Neural crest cell (in vitro differentiated cells): ENCODE data around the gene RPL27A. TPM values are rescaled to one million over a fixed set of nuclear protein-coding genes. Genes with fewer than 3 reads are reported as not detected.

Experiments used
- DNase-seq: peaks from one replicate; pipeline ENCODE4 v3.0.0; 2021; ENCODE audit warnings: low read depth, mixed read lengths, low spot score
- H3K27ac Mint-ChIP-seq: one replicate; pipeline ENCODE4 v1.8.0; 2021; ENCODE audit warnings: mild to moderate bottlenecking, mixed read lengths; ENCODE audit not compliant: unreplicated experiment
- H3K27me3 Mint-ChIP-seq: 2 replicates; pipeline ENCODE4 v1.8.0; 2021; ENCODE audit warnings: low read depth, mild to moderate bottlenecking, mixed read lengths
- H3K36me3 Mint-ChIP-seq: 2 replicates; pipeline ENCODE4 v1.8.0; 2021; ENCODE audit warnings: low read depth, mild to moderate bottlenecking, mixed read lengths
- H3K4me1 Mint-ChIP-seq: 2 replicates; pipeline ENCODE4 v1.8.0; 2021; ENCODE audit warnings: mixed read lengths
- H3K4me3 Mint-ChIP-seq: one replicate; pipeline ENCODE4 v1.8.0; 2021; ENCODE audit warnings: mild to moderate bottlenecking, mixed read lengths
- H3K9me3 Mint-ChIP-seq: 2 replicates; pipeline ENCODE4 v1.8.0; 2021; ENCODE audit warnings: mixed read lengths
- total RNA-seq: library from RNA; stranded (reverse); gene quantifications from 2 replicates; pipeline ENCODE4 v1.2.1, GENCODE V29; 2021
- TF ChIP-seq, protein P1 (sequence below): fragments of 200-600 bp; sonication (generic); conservative IDR thresholded peaks from 2 replicates; pipeline ENCODE4 v1.5.0; 2021; ENCODE audit warnings: antibody characterized with exemption, mild to moderate bottlenecking

The RPL27A gene
- total RNA-seq, 1 donor from 2014 or later, result 711 TPM

DNA sequence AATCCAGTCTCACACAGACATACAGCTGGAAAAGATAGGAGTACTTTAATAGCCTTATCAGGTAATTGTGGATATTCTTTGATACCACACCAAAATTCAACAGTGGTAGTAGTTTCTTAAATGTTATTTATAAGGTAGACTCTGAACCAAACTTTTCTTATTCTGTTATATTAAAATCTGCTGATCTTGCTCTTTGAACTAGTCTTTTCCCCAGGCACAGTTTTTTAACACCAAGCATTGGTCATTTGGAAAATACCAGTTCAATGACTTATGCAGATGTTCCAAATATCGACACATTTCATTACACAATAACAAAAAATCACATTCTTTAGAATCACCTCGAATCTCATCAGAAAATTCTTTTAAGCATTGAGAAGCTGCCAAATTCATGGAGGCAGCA, 7.7 kb upstream of the RPL27A start:
- Mint-ChIP-seq H3K9me3 (no peaks in the 10 kb centered on the region), H3K27me3 (no peaks in the 10 kb centered on the region), H3K36me3 (peaks cover under 1% of the 10 kb centered on the region), H3K27ac (no peak overlapping the region), H3K4me3 (no peak overlapping the region), H3K4me1 (peaks cover 32% of the 10 kb centered on the region)
- TF ChIP-seq, protein P1, sequence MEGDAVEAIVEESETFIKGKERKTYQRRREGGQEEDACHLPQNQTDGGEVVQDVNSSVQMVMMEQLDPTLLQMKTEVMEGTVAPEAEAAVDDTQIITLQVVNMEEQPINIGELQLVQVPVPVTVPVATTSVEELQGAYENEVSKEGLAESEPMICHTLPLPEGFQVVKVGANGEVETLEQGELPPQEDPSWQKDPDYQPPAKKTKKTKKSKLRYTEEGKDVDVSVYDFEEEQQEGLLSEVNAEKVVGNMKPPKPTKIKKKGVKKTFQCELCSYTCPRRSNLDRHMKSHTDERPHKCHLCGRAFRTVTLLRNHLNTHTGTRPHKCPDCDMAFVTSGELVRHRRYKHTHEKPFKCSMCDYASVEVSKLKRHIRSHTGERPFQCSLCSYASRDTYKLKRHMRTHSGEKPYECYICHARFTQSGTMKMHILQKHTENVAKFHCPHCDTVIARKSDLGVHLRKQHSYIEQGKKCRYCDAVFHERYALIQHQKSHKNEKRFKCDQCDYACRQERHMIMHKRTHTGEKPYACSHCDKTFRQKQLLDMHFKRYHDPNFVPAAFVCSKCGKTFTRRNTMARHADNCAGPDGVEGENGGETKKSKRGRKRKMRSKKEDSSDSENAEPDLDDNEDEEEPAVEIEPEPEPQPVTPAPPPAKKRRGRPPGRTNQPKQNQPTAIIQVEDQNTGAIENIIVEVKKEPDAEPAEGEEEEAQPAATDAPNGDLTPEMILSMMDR, result no peak
- DNase-seq, result no peak

DNA sequence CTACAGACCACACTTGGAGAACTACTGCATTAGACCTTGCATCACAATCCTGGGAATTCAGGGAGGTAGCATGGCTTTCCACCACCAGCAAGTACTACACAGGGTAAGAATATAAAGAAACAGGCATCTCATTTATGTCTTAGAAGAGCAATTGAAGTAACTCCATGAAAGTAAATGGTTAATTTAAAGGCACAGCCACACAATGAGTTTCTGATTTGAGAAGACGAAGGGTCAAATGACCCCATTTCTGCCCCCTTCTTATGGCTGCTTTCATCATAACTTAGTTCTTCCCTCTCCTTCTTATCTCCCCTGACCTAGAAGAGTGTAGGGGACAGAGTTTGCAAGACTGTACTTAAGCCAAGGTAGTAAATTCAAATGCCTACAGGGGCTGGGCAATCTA, 6.1 kb upstream of the RPL27A start:
- peak overlapping the region; percentile 11 for H3K4me3 Mint-ChIP-seq
- peaks cover 10% of the 10 kb centered on the region for H3K36me3 Mint-ChIP-seq
- TF ChIP-seq, protein P1, result no peak

DNA sequence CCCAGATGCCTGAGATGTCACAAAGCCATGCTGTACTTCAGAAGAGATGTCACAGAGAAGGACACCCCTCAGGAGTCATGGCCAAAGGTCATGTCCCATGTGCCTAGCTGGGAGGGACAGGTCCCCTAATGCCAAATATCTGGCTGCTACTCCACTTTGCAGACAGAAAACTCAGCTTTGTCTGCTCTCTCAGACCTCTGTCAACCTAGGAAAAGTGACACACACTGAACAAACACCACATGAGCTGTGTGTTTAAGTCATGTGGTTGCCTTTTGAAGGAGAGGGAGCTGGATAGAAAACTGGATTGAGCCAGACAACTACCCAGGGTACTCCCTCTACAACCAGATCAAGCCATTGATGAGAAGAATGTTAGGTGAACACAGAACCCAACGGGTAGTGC, 3.6 kb upstream of the RPL27A start:
- TF ChIP-seq, protein P1, result no peak
- peaks cover 6% of the 10 kb centered on the region for H3K9me3 Mint-ChIP-seq
- H3K4me3 Mint-ChIP-seq, result peak overlapping the region; percentile 75
- peaks cover 44% of the 10 kb centered on the region for H3K4me1 Mint-ChIP-seq
- peaks cover 2% of the 10 kb centered on the region for H3K27me3 Mint-ChIP-seq
- no peak overlapping the region for H3K27ac Mint-ChIP-seq
- peaks cover 16% of the 10 kb centered on the region for H3K36me3 Mint-ChIP-seq
- DNase-seq, result no peak

More for the DNA sequence above, 6.1 kb upstream of the RPL27A start:
- H3K4me1 Mint-ChIP-seq, result peaks cover 37% of the 10 kb centered on the region
- DNase-seq, result no peak
- H3K27ac Mint-ChIP-seq, result no peak overlapping the region
- H3K9me3 Mint-ChIP-seq, result peaks cover 6% of the 10 kb centered on the region
- no peaks in the 10 kb centered on the region for H3K27me3 Mint-ChIP-seq

DNA sequence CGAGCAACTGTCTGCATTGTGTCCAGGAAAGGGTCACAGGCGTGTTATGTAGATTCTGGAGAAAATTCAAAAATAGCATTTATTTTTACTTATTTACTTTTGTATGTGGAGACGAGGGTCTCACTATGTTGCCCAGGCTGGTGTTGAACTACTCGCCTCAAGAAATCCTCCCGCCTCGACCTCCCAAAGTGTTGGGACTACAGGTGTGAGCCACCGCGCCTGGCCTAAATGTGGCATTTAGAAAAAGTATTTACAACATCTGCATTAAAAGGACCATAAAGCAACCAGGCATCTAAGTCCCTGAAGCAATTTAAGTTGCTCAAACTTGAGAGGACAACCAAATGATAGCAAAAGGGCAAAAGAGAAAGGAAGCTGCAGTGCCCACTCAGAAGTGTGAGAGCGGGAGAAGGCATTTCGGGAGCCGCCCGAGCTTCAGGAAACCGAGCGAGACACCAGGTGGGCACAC, 722 bp upstream of the RPL27A start:
- H3K27me3 Mint-ChIP-seq, result peaks cover 2% of the 10 kb centered on the region
- no peak for DNase-seq
- peaks cover 6% of the 10 kb centered on the region for H3K9me3 Mint-ChIP-seq
- peak overlapping the region; percentile 97 for H3K27ac Mint-ChIP-seq
- peaks cover 54% of the 10 kb centered on the region for H3K4me1 Mint-ChIP-seq
- peaks cover 33% of the 10 kb centered on the region for H3K36me3 Mint-ChIP-seq
- TF ChIP-seq, protein P1, result no peak
- H3K4me3 Mint-ChIP-seq, result peak overlapping the region; percentile 99

DNA sequence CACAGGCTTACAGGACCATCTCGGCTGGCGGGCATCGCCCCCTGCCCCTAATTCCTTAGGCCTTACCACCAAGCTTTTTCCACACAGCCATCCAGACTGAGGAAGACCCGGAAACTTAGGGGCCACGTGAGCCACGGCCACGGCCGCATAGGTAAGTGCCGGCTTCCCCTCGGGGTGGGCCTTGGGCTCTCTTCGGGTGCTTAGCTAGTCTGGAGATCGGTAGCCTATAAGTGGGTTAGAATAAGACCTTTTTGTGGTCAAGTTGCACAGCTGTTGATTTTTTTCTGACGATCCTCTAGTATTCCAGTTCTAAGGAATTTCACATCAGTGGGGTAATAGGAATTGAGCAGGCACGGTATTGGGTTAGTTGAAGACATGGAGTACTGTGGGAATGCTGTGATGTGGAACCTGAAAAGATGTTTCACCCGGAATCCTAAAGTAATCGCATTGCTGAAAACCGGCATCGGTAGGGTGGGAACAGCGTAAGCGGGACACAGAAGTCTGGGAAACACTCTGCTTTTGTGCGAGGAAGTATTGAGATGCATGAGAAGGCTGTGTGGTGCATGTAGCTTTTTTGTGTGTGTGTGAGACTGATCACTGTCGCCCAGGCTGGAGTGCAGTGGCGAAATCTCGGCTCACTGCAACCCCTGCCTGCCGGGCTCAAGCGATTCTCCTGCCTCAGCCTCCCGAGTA, 669 bp downstream of the RPL27A start:
- H3K4me1 Mint-ChIP-seq, result peaks cover 58% of the 10 kb centered on the region
- H3K27me3 Mint-ChIP-seq, result peaks cover 5% of the 10 kb centered on the region
- peaks cover 38% of the 10 kb centered on the region for H3K36me3 Mint-ChIP-seq
- no peak for DNase-seq
- peak overlapping the region; percentile 97 for H3K27ac Mint-ChIP-seq
- H3K9me3 Mint-ChIP-seq, result peaks cover 6% of the 10 kb centered on the region
- H3K4me3 Mint-ChIP-seq, result peak overlapping the region; percentile 99
- TF ChIP-seq, protein P1, result no peak
